Breast epithelium (tissue), 3 donors: ENCODE measurements around the gene GABRB3.

ENCODE experiments used
- POLR2A ChIP-seq: fragments of 450-650 bp; IDR thresholded peaks from one replicate; pipeline ENCODE4 v1.6.1; 2016; ENCODE audit warnings: antibody characterized with exemption, mild to moderate bottlenecking, moderate library complexity
- POLR2AphosphoS5 ChIP-seq, 3 donors: sonication (generic); formaldehyde crosslinking; IDR thresholded peaks; one replicate each; pipeline ENCODE4 v1.6.1; 2017; ENCODE audit warnings: antibody characterized with exemption in 3 of 3
- TF ChIP-seq, protein P1 (sequence below), 3 donors: fragments of 450-650 bp; IDR thresholded peaks; one replicate each; pipeline ENCODE4 v1.5.1; 2016 to 2017; ENCODE audit warnings: antibody characterized with exemption in 3 of 3, mild to moderate bottlenecking in 3 of 3, moderate library complexity in 3 of 3

GRCh38 chr15:26790118-26790517, 17.3 kb upstream of the GABRB3 start:
- TF ChIP-seq, protein P1, sequence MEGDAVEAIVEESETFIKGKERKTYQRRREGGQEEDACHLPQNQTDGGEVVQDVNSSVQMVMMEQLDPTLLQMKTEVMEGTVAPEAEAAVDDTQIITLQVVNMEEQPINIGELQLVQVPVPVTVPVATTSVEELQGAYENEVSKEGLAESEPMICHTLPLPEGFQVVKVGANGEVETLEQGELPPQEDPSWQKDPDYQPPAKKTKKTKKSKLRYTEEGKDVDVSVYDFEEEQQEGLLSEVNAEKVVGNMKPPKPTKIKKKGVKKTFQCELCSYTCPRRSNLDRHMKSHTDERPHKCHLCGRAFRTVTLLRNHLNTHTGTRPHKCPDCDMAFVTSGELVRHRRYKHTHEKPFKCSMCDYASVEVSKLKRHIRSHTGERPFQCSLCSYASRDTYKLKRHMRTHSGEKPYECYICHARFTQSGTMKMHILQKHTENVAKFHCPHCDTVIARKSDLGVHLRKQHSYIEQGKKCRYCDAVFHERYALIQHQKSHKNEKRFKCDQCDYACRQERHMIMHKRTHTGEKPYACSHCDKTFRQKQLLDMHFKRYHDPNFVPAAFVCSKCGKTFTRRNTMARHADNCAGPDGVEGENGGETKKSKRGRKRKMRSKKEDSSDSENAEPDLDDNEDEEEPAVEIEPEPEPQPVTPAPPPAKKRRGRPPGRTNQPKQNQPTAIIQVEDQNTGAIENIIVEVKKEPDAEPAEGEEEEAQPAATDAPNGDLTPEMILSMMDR (IDR thresholded peaks at IDR 0.05) = no peak
- TF ChIP-seq POLR2A (no peak), POLR2AphosphoS5 (IDR thresholded peaks at IDR 0.05) (no peak)
